Peyer's patch (tissue), 4 donors: ENCODE measurements around the gene TTLL10.

ENCODE experiments used
- CTCF ChIP-seq, 6 experiments: fragments of 450-650 bp in 4 of 6; fragments of 200-600 bp in 2 of 6; sonication (generic) in 1 of 6; IDR thresholded peaks; one replicate each; pipeline ENCODE4 v1.5.1; 2017 to 2019; ENCODE audit warnings: antibody characterized with exemption in 6 of 6, mild to moderate bottlenecking in 3 of 6, moderate library complexity in 1 of 6
- POLR2A ChIP-seq, 2 donors: fragments of 450-650 bp; IDR thresholded peaks; one replicate each; pipeline ENCODE4 v1.5.1; 2017; ENCODE audit warnings: antibody characterized with exemption in 2 of 2, mild to moderate bottlenecking in 2 of 2, moderate library complexity in 2 of 2

- no peak for TF ChIP-seq CTCF (IDR thresholded peaks at IDR 0.05)
- TF ChIP-seq POLR2A (IDR thresholded peaks at IDR 0.05), result no peak
These were observed 69.6 kb downstream of the TTLL10 start for GRCh38 chr1:1243266-1243660.
